ENCODE measurements around the gene VPS51. TPM values are rescaled to one million over a fixed set of nuclear protein-coding genes. Genes with fewer than 3 reads are reported as not detected.
"Not testable (repeated sequence)": the region's sequence is repeated elsewhere in the genome, so short reads cannot be mapped to it uniquely, and the experiment has no call there.

Gene VPS51
- total RNA-seq, 6 donors from 2014 or later: 102 to 531 (median 175) TPM

GRCh38 chr11:65136515-65137096 is 40.6 kb downstream of the VPS51 start:
- no peaks in the 10 kb centered on the region for H3K9me3 ChIP-seq
- DNase-seq: no peak
- H3K27me3 ChIP-seq: no peaks in the 10 kb centered on the region
- peak overlapping the region in 1 of 4 donors; percentile 97 for H3K27ac ChIP-seq
- ATAC-seq (ENCODE audit: low FRiP score in 2 of 2): no peak
- no peak overlapping the region for H3K4me3 ChIP-seq
- 92 to 95% methylated on average over 15 of the region's 15 CpGs for WGBS, 2 donors
- H3K36me3 ChIP-seq: peaks cover 0 to 13% (median 11%) of the 10 kb centered on the region in 4 donors
- no peak for TF ChIP-seq POLR2A (IDR thresholded peaks at IDR 0.05)
- no peak for TF ChIP-seq EP300 (IDR thresholded peaks at IDR 0.05)
- TF ChIP-seq POLR2AphosphoS5 (IDR thresholded peaks at IDR 0.05): no peak
- TF ChIP-seq CTCF (IDR thresholded peaks at IDR 0.05): no peak
- peaks cover 24 to 33% (median 27%) of the 10 kb centered on the region in 4 donors for H3K4me1 ChIP-seq

GRCh38 chr11:65141896-65142494 is 46.0 kb downstream of the VPS51 start:
- H3K27ac ChIP-seq: no peak overlapping the region
- no peaks in the 10 kb centered on the region for H3K27me3 ChIP-seq
- WGBS, 2 donors: 61 to 80% methylated on average over 7 of the region's 7 CpGs
- ATAC-seq (ENCODE audit: low FRiP score in 2 of 2) (no peak), DNase-seq (no peak)
- no peaks in the 10 kb centered on the region for H3K36me3 ChIP-seq
- no peak overlapping the region for H3K4me3 ChIP-seq
- no peaks in the 10 kb centered on the region for H3K9me3 ChIP-seq
- no peaks in the 10 kb centered on the region for H3K4me1 ChIP-seq
- TF ChIP-seq POLR2A (IDR thresholded peaks at IDR 0.05): no peak
- no peak for TF ChIP-seq POLR2AphosphoS5 (IDR thresholded peaks at IDR 0.05)
- TF ChIP-seq CTCF (IDR thresholded peaks at IDR 0.05): no peak
- no peak for TF ChIP-seq EP300 (IDR thresholded peaks at IDR 0.05)

GRCh38 chr11:65147352-65148075 is 51.5 kb downstream of the VPS51 start:
- H3K27me3 ChIP-seq: no peaks in the 10 kb centered on the region
- WGBS, 2 donors: 77 to 81% methylated on average over 2 of the region's 2 CpGs
- no peak overlapping the region for H3K4me3 ChIP-seq
- H3K4me1 ChIP-seq: peaks cover 0 to 18% (median 14%) of the 10 kb centered on the region in 4 donors
- no peak for ATAC-seq (ENCODE audit: low FRiP score in 2 of 2)
- H3K27ac ChIP-seq: no peak overlapping the region
- no peak for DNase-seq
- H3K36me3 ChIP-seq: no peaks in the 10 kb centered on the region
- H3K9me3 ChIP-seq: no peaks in the 10 kb centered on the region
- TF ChIP-seq POLR2AphosphoS5 (IDR thresholded peaks at IDR 0.05) (no peak), EP300 (IDR thresholded peaks at IDR 0.05) (no peak)

GRCh38 chr11:65148657-65149056 is 52.6 kb downstream of the VPS51 start:
- ATAC-seq (ENCODE audit: low FRiP score in 2 of 2): no peak
- TF ChIP-seq CTCF (IDR thresholded peaks at IDR 0.05) (no peak), POLR2A (IDR thresholded peaks at IDR 0.05) (no peak), EP300 (IDR thresholded peaks at IDR 0.05) (no peak), POLR2AphosphoS5 (IDR thresholded peaks at IDR 0.05) (no peak)

GRCh38 chr11:65150131-65150508 is 54.1 kb downstream of the VPS51 start:
- 66 to 73% methylated on average over 10 of the region's 10 CpGs for WGBS, 2 donors
- DNase-seq; ATAC-seq (ENCODE audit: low FRiP score in 2 of 2); H3K27me3 ChIP-seq; H3K9me3 ChIP-seq; H3K36me3 ChIP-seq; H3K4me3 ChIP-seq: not testable (repeated sequence)
- H3K4me1 ChIP-seq: peaks cover 0 to 18% (median 14%) of the 10 kb centered on the region in 4 donors
- H3K27ac ChIP-seq: peak overlapping the region; percentile 61 to 75 (median 68)

More at GRCh38 chr11:65148657-65149056, 52.6 kb downstream of the VPS51 start:
- no peaks in the 10 kb centered on the region for H3K36me3 ChIP-seq
- no peaks in the 10 kb centered on the region for H3K9me3 ChIP-seq
- no peak overlapping the region for H3K27ac ChIP-seq
- WGBS, 2 donors: 74 to 87% methylated on average over 5 of the region's 5 CpGs
- no peak overlapping the region for H3K4me3 ChIP-seq
- peaks cover 0 to 18% (median 14%) of the 10 kb centered on the region in 4 donors for H3K4me1 ChIP-seq
- no peaks in the 10 kb centered on the region for H3K27me3 ChIP-seq
- no peak for DNase-seq
